OCI-LY1 (cell line): Measurements from ENCODE around the gene SPG11.

ENCODE experiments used
- H2AFZ ChIP-seq: fragments of 200-600 bp; sonication (generic), shearing (Covaris generic); 2 replicates; pipeline ENCODE4 v1.6.0; 2014; ENCODE audit warnings: antibody characterized with exemption, mild to moderate bottlenecking, low read length
- H3F3A ChIP-seq: fragments of 200-600 bp; sonication (generic), shearing (Covaris generic); 2 replicates; pipeline ENCODE4 v1.6.0; 2014; ENCODE audit warnings: mild to moderate bottlenecking, antibody characterized with exemption, low read length, moderate library complexity; ENCODE audit not compliant: insufficient read depth
- H3K27ac ChIP-seq: fragments of 200-600 bp; sonication (generic); 2 replicates; pipeline ENCODE4 v1.5.1; 2014; ENCODE audit warnings: low read length, mixed run types, mild to moderate bottlenecking, low read depth; ENCODE audit not compliant: poor library complexity, severe bottlenecking
- H3K27me3 ChIP-seq: fragments of 200-600 bp; sonication (generic); 2 replicates; pipeline ENCODE4 v1.6.0; 2014; ENCODE audit warnings: antibody characterized with exemption, mild to moderate bottlenecking, low read length, moderate library complexity; ENCODE audit not compliant: insufficient read depth
- H3K36me3 ChIP-seq: fragments of 200-600 bp; sonication (generic); 2 replicates; pipeline ENCODE4 v1.6.1; 2014; ENCODE audit warnings: mild to moderate bottlenecking, antibody characterized with exemption, low read length, moderate library complexity, mixed read lengths; ENCODE audit not compliant: insufficient read depth
- H3K4me1 ChIP-seq: fragments of 200-600 bp; sonication (generic); 2 replicates; pipeline ENCODE4 v1.5.1; 2014; ENCODE audit warnings: mild to moderate bottlenecking, low read length, moderate library complexity; ENCODE audit not compliant: insufficient read depth, severe bottlenecking
- H3K4me2 ChIP-seq: fragments of 200-600 bp; sonication (generic), shearing (Covaris generic); 2 replicates; pipeline ENCODE4 v1.6.1; 2014; ENCODE audit warnings: low read length
- H3K4me3 ChIP-seq: fragments of 200-600 bp; sonication (generic); 2 replicates; pipeline ENCODE4 v1.5.1; 2014; ENCODE audit warnings: low read length, low read depth, mild to moderate bottlenecking, mixed read lengths; ENCODE audit not compliant: poor library complexity, severe bottlenecking
- H3K79me2 ChIP-seq: fragments of 200-600 bp; shearing (Covaris generic); 2 replicates; pipeline ENCODE4 v1.6.1; 2016; ENCODE audit warnings: mixed run types, low read length, mixed read lengths; ENCODE audit not compliant: insufficient read depth
- H3K9ac ChIP-seq: fragments of 200-600 bp; sonication (generic), shearing (Covaris generic); 2 replicates; pipeline ENCODE4 v1.6.1; 2014; ENCODE audit warnings: mild to moderate bottlenecking, low read length, mixed read lengths
- H3K9me2 ChIP-seq: fragments of 200-600 bp; sonication (generic), shearing (Covaris generic); 2 replicates; pipeline ENCODE4 v1.6.1; 2014; ENCODE audit warnings: low read depth, mild to moderate bottlenecking, low read length, mixed read lengths
- H3K9me3 ChIP-seq: fragments of 200-600 bp; shearing (Covaris generic); 2 replicates; pipeline ENCODE4 v1.6.1; 2014; ENCODE audit warnings: low read length, mixed read lengths
- H4K20me1 ChIP-seq: fragments of 200-600 bp; sonication (generic), shearing (Covaris generic); 2 replicates; pipeline ENCODE4 v1.6.0; 2016; ENCODE audit warnings: mild to moderate bottlenecking, low read length; ENCODE audit not compliant: insufficient read depth
- EZH2 ChIP-seq: fragments of 200-600 bp; sonication (generic), shearing (Covaris generic); IDR thresholded peaks from 2 replicates; pipeline ENCODE4 v1.8.0; 2017; ENCODE audit warnings: borderline replicate concordance, mixed run types, mild to moderate bottlenecking, antibody characterized with exemption, low read length, moderate library complexity, mixed read lengths
- TF ChIP-seq, protein P1 (sequence below): fragments of 200-600 bp; sonication (generic), shearing (Covaris generic); IDR thresholded peaks from 2 replicates; pipeline ENCODE4 v1.5.1; 2017; ENCODE audit warnings: mild to moderate bottlenecking, antibody characterized with exemption, low read length, moderate library complexity, mixed read lengths

Gene SPG11

DNA sequence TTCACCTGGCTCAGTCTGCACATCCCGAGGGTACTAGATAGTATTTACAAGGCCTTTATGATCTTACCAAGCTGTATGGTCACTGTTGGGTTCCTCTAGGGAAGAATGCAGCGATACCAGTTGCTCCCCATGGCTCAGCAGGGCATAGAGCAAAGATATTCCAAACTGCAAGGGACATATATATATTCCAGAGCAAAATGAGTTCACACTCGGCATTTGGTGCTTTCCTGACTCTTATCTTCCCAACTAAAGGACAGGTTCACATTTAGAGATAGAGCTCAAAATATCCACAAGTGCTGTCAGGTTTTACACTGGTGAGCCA, 3.5 kb upstream of the SPG11 start:
- Histone ChIP-seq H3K9me2 (no peaks in the 10 kb centered on the region), H3K9me3 (no peaks in the 10 kb centered on the region), H3K4me2 (peak overlapping the region; percentile 47), H3K79me2 (peaks cover 5% of the 10 kb centered on the region; the same call in 1 of the 2 replicates), H2AFZ (no peak overlapping the region), H3K4me3 (no peak overlapping the region), H4K20me1 (no peaks in the 10 kb centered on the region), H3K9ac (peak overlapping the region; percentile 11; the same call in 1 of the 2 replicates), H3K36me3 (no peaks in the 10 kb centered on the region), H3K4me1 (peaks cover 46% of the 10 kb centered on the region), H3K27me3 (no peaks in the 10 kb centered on the region), H3F3A (0 out of 2 replicates have a peak, but pooled peaks cover 4% of the 10 kb centered on the region), H3K27ac (peak overlapping the region; percentile 65)
- no peak for TF ChIP-seq EZH2
- TF ChIP-seq, protein P1, sequence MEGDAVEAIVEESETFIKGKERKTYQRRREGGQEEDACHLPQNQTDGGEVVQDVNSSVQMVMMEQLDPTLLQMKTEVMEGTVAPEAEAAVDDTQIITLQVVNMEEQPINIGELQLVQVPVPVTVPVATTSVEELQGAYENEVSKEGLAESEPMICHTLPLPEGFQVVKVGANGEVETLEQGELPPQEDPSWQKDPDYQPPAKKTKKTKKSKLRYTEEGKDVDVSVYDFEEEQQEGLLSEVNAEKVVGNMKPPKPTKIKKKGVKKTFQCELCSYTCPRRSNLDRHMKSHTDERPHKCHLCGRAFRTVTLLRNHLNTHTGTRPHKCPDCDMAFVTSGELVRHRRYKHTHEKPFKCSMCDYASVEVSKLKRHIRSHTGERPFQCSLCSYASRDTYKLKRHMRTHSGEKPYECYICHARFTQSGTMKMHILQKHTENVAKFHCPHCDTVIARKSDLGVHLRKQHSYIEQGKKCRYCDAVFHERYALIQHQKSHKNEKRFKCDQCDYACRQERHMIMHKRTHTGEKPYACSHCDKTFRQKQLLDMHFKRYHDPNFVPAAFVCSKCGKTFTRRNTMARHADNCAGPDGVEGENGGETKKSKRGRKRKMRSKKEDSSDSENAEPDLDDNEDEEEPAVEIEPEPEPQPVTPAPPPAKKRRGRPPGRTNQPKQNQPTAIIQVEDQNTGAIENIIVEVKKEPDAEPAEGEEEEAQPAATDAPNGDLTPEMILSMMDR = no peak

DNA sequence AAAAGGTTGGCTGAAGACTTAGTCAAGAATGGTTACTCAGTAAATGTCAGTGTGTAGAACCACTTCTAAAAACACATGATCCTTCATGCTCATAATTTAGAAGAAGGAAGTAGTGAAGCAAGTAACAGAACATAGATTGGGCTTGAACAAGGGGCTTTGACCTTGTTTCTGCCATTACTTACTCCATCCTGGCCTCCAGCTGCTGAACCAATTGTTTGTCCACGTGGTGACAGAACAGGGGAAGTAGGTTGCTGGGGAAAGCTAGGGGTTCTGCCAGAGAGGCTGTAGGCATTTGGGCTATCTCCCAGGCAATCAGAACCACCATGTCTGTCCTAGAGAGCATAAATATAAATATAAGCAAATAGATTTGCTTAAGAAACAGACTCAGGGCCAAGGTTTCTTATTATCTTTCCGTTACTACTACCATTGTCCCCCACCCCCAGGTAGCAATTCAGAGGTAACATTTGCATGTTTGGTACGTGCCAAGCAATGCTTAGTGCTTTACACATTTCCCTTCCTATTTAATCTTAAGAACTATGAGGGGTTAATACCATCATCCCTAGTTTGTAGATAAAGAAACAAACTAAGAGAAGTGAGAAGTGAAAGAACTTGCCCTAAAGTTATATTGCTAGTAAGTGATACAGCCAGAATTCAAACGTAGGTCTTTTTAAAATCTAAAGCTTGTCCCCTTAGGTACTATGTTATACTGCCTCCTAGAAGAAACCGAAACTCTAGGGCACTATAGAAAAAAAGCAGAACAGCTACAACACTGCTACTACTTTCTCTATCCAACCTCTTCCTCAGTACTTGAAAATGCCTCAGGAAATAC, 3.0 kb upstream of the SPG11 start:
- Histone ChIP-seq H2AFZ (no peak overlapping the region), H4K20me1 (no peaks in the 10 kb centered on the region), H3K9ac (peak overlapping the region; percentile 11; the same call in 1 of the 2 replicates), H3K9me3 (no peaks in the 10 kb centered on the region), H3K4me2 (peak overlapping the region; percentile 47), H3K27me3 (no peaks in the 10 kb centered on the region), H3K4me1 (peaks cover 51% of the 10 kb centered on the region), H3K36me3 (no peaks in the 10 kb centered on the region), H3K9me2 (no peaks in the 10 kb centered on the region), H3K79me2 (peaks cover 11% of the 10 kb centered on the region; the same call in 1 of the 2 replicates), H3K27ac (peak overlapping the region; percentile 65), H3F3A (0 out of 2 replicates have a peak, but pooled peaks cover 4% of the 10 kb centered on the region), H3K4me3 (no peak overlapping the region)
- TF ChIP-seq, protein P1 = no peak
- no peak for TF ChIP-seq EZH2

DNA sequence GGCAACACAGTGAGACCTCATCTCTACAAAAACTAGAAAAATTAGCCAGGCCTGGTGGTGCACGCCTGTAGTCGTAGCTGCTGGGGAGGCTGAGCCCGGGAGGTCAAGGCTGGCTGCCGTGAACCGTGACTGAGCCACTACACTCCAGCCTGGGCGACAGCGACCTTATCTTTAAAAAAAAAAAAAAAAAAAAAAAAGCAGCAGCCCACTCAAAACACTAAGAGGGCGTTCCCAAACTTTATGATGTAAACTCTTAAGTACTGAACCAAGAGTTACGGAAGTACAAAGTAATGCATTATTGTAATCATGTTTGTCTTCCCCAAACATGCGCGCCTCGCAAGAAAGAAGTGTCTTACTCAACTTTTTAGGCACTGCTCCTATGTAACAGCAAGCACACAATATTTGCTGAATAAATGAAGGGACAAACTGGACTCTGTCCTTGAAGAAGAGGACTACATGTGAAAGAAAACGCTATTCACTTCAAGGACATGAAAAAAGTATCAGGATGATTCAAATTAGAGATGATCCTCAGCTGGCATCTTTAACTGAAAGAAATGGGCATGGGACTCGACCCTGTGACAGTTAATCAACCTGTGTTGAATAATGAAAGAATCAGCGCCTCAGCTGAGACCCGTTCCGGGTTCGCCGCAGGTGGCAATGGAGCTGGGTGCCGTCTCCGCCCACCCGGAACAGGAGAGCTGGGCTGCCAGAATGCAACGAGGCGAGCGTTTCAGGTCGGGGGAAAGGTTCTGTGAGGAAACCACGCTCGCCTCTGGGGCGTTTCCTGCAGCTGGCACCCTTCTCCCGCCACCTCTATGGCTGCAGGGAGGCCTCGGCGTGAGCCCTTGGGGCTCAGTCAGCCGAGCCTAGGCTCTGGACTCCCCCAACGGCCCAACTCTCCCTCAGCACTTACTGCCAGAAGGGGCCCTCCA, 718 bp downstream of the SPG11 start:
- 0 out of 2 replicates have a peak, but pooled peaks cover 4% of the 10 kb centered on the region for H3F3A ChIP-seq
- H3K9ac ChIP-seq = peak overlapping the region; percentile 98
- H3K9me3 ChIP-seq = no peaks in the 10 kb centered on the region
- H3K79me2 ChIP-seq = peaks cover 11% of the 10 kb centered on the region; the same call in 1 of the 2 replicates
- no peak for TF ChIP-seq EZH2
- TF ChIP-seq, protein P1 = no peak
- H3K4me3 ChIP-seq = peak overlapping the region; percentile 88
- H3K27ac ChIP-seq = peak overlapping the region; percentile 93
- peaks cover 45% of the 10 kb centered on the region for H3K4me1 ChIP-seq
- H3K4me2 ChIP-seq = peak overlapping the region; percentile 93
- H4K20me1 ChIP-seq = no peaks in the 10 kb centered on the region
- H2AFZ ChIP-seq = peak overlapping the region; percentile 53; the same call in 1 of the 2 replicates
- no peaks in the 10 kb centered on the region for H3K27me3 ChIP-seq
- H3K36me3 ChIP-seq = peaks cover 18% of the 10 kb centered on the region
- H3K9me2 ChIP-seq = no peaks in the 10 kb centered on the region
